NCI-H187 treated with DMSO at 0.1 percent for 48 hours (cell line): ENCODE results near the gene GFM2.
"Not testable (repeated sequence)": the region's sequence is repeated elsewhere in the genome, so short reads cannot be mapped to it uniquely, and the experiment has no call there.

Experiments
- DNase-seq: peaks from one replicate; lab custom pipeline; 2025; lab: John Stamatoyannopoulos, UW

GFM2 gene

GRCh38 chr5:74693191-74693590, 73.7 kb downstream of the GFM2 start:
- DNase-seq, result no peak

- no peak for DNase-seq
Measured at GRCh38 chr5:74686962-74687751, 79.8 kb downstream of the GFM2 start.

GRCh38 chr5:74685979-74686631, 80.8 kb downstream of the GFM2 start:
- no peak for DNase-seq

GRCh38 chr5:74684900-74685851, 81.7 kb downstream of the GFM2 start, which contains the start of gene HEXB:
Gene HEXB, plus strand, starts transcription at chr5:74685233. Its CDS starts 28 bp downstream, at chr5:74685261.
- no peak for DNase-seq

- no peak for DNase-seq
Measured at GRCh38 chr5:74679966-74680365, 87.0 kb downstream of the GFM2 start.

- not testable (repeated sequence) for DNase-seq
Measured at GRCh38 chr5:74679300-74679699, 87.6 kb downstream of the GFM2 start.

- DNase-seq, result not testable (repeated sequence)
Measured at GRCh38 chr5:74678123-74678522, 88.8 kb downstream of the GFM2 start.

- not testable (repeated sequence) for DNase-seq
Measured at GRCh38 chr5:74676466-74676865, 90.5 kb downstream of the GFM2 start.

GRCh38 chr5:74673011-74673790, 93.7 kb downstream of the GFM2 start:
- no peak for DNase-seq

GRCh38 chr5:74672215-74672877, 94.6 kb downstream of the GFM2 start:
- DNase-seq, result no peak
